IPS DF 19.7 (cell line): ENCODE results near the gene THBS3.
"Not testable (repeated sequence)": the region's sequence is repeated elsewhere in the genome, so short reads cannot be mapped to it uniquely, and the experiment has no call there.

Experiments
- DNase-seq: peaks from one replicate; pipeline ENCODE4 v3.0.0-alpha.2; 2013; ENCODE audit warnings: low read depth, low spot score

The THBS3 gene

GRCh38 chr1:155189926-155190325 is 17.8 kb downstream of the THBS3 start:
- not testable (repeated sequence) for DNase-seq

GRCh38 chr1:155188268-155188667 is 19.4 kb downstream of the THBS3 start:
- no peak for DNase-seq

GRCh38 chr1:155187456-155187891 is 20.2 kb downstream of the THBS3 start:
- DNase-seq = no peak

- DNase-seq = no peak
Measured at GRCh38 chr1:155186794-155187455, 20.8 kb downstream of the THBS3 start.

GRCh38 chr1:155186067-155186793 is 21.5 kb downstream of the THBS3 start:
- no peak for DNase-seq

GRCh38 chr1:155185783-155186066 is 22.0 kb downstream of the THBS3 start:
- DNase-seq = no peak

- DNase-seq = no peak
Measured at GRCh38 chr1:155184835-155185782, 22.6 kb downstream of the THBS3 start.

GRCh38 chr1:155184351-155184811 is 23.3 kb downstream of the THBS3 start:
- DNase-seq = no peak

- DNase-seq = no peak
Measured at GRCh38 chr1:155183775-155184221, 23.9 kb downstream of the THBS3 start.

- DNase-seq = no peak
Measured at GRCh38 chr1:155182052-155182550, 25.6 kb downstream of the THBS3 start.

GRCh38 chr1:155181371-155182051 is 26.2 kb downstream of the THBS3 start:
- no peak for DNase-seq

- no peak for DNase-seq
Measured at GRCh38 chr1:155179112-155180031, 28.3 kb downstream of the THBS3 start.

- DNase-seq = no peak
Measured at GRCh38 chr1:155178441-155179111, 29.1 kb downstream of the THBS3 start.

GRCh38 chr1:155177918-155178281 is 29.8 kb downstream of the THBS3 start:
- DNase-seq = no peak

GRCh38 chr1:155177192-155177917 is 30.3 kb downstream of the THBS3 start:
- DNase-seq = no peak

GRCh38 chr1:155176544-155177071 is 31.1 kb downstream of the THBS3 start:
- no peak for DNase-seq

- DNase-seq = no peak
Measured at GRCh38 chr1:155175927-155176371, 31.7 kb downstream of the THBS3 start.

GRCh38 chr1:155175281-155175926 is 32.3 kb downstream of the THBS3 start:
- DNase-seq = no peak
